ENCODE data around the gene BBS12.

- TF ChIP-seq CTCF (IDR thresholded peaks at IDR 0.05) (no peak), POLR2A (IDR thresholded peaks at IDR 0.05) (no peak)
Observed at GRCh38 chr4:122755675-122756074, 23.2 kb downstream of the BBS12 start.
